RWPE1 (cell line): ENCODE results near the gene SERPINI2.

Experiments
- CTCF ChIA-PET: fragments of 350-600 bp; sonication (Branson Sonifier 250); formaldehyde crosslinking; extraction: SDS; loops from one replicate; lab custom pipeline; 2021; lab: Yijun Ruan, JAX
- POLR2A ChIA-PET: fragments of 400-600 bp; formaldehyde crosslinking; extraction: SDS; loops from one replicate; lab custom pipeline; 2020; ENCODE audit warnings: antibody characterized with exemption; ENCODE audit not compliant: low non-redundant PET; lab: Yijun Ruan, JAX
- DNase-seq: peaks from one replicate; pipeline ENCODE4 v3.0.0; 2012; ENCODE audit warnings: low spot score
- H3K27ac ChIP-seq: fragments of 450-650 bp; 2 replicates; pipeline ENCODE4 v1.5.1; 2017
- TF ChIP-seq, protein P1 (sequence below): fragments of 450-650 bp; conservative IDR thresholded peaks from 2 replicates; pipeline ENCODE4 v1.5.1; 2017; ENCODE audit warnings: low read depth, mild to moderate bottlenecking

Gene SERPINI2

GRCh38 chr3:167483708-167484475 lies 10.1 kb upstream of the SERPINI2 start:
- ChIA-PET POLR2A (no interaction called here), CTCF (no interaction called here)
- H3K27ac ChIP-seq: no peak overlapping the region
- TF ChIP-seq, protein P1, sequence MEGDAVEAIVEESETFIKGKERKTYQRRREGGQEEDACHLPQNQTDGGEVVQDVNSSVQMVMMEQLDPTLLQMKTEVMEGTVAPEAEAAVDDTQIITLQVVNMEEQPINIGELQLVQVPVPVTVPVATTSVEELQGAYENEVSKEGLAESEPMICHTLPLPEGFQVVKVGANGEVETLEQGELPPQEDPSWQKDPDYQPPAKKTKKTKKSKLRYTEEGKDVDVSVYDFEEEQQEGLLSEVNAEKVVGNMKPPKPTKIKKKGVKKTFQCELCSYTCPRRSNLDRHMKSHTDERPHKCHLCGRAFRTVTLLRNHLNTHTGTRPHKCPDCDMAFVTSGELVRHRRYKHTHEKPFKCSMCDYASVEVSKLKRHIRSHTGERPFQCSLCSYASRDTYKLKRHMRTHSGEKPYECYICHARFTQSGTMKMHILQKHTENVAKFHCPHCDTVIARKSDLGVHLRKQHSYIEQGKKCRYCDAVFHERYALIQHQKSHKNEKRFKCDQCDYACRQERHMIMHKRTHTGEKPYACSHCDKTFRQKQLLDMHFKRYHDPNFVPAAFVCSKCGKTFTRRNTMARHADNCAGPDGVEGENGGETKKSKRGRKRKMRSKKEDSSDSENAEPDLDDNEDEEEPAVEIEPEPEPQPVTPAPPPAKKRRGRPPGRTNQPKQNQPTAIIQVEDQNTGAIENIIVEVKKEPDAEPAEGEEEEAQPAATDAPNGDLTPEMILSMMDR: no peak
- no peak for DNase-seq

DNA sequence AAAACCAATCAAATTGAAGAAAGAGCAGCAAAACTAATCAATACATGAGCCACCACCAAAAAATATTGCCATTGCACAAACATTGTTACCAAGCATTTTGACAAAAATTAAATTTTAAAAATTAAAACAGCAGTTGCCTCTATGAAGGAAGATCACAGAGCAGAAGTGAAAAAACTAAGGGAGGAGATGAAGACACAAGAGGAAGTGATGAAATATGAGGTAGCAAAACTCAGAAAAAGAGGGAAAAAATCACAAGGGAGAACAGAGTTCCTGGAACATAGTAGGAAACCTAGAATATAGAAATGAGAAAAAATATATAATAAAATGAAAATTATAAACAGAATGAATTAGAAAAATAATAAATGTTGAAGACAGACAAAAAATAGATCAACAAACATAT lies 7.3 kb upstream of the SERPINI2 start:
- CTCF ChIA-PET: no interaction called here
- DNase-seq: no peak
- TF ChIP-seq, protein P1: no peak
- POLR2A ChIA-PET: no interaction called here
- no peak overlapping the region for H3K27ac ChIP-seq

GRCh38 chr3:167480748-167481147 lies 6.9 kb upstream of the SERPINI2 start:
- ChIA-PET POLR2A (no interaction called here), CTCF (no interaction called here)
- TF ChIP-seq, protein P1: no peak
- no peak overlapping the region for H3K27ac ChIP-seq
- DNase-seq: peak; percentile 7

DNA sequence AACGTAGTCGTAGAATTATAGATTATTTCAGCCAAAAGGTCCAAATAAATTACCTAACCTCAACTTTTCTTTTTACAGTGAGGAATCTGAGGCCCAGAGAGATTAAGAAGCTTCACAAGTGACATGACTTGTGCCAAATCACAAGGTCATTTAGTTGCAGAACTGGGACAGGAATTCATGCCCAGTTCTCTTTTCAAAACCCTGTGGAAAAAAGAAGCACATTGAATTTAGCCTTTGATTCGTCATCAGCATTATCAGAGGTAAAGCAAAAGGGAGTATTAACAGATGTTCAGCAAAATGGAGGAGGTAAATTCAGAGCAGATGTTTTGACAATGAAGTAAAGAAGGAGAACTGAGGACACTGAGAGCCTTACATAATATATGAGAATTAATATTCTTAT lies 4.5 kb downstream of the SERPINI2 start:
- CTCF ChIA-PET: no interaction called here
- H3K27ac ChIP-seq: no peak overlapping the region
- no peak for DNase-seq
- TF ChIP-seq, protein P1: no peak
- POLR2A ChIA-PET: no interaction called here

DNA sequence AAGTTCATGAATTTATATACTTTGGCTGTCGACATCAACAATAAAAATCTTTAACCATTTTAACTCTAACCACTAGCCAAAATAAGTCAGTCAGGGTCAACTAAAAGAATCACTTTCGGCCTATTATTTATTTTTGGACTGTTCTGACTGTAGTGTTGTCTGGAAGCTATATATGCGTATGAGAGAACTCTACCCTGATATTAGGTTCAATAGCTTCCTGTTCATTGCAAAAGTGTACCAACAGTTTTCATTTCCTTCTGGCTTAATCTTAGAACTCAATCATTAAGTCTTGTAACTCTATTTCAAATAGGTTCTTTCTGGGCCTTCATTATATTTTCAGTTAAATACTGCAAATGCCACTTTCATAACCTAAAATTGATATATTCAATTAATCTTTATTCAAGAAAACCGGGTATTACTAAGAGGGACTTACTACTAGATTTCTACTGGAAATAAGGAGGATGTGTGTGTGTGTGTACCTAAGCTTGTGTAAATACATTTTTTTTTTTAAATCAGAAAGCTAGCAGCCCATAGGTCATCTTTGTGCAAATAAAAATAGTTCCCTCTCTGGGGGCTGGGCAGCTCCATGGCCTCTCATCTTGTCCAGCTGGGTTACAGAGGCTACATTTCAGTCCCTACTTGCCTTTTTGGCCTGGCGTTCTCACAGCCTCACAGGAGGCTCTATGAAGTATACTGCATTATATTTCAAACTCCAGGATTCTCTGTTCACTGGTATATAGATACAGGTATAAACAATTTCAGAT lies 5.8 kb downstream of the SERPINI2 start:
- CTCF ChIA-PET: interaction anchor here (1.2 kb wide), 1 partner anchor 88 kb away, joined by 3 read pairs; the partner anchor contains the start of gene ZBBX
- DNase-seq: no peak
- TF ChIP-seq, protein P1: no peak
- H3K27ac ChIP-seq: no peak overlapping the region
- POLR2A ChIA-PET: no interaction called here

GRCh38 chr3:167466966-167467365 lies 6.9 kb downstream of the SERPINI2 start:
- TF ChIP-seq, protein P1: no peak
- H3K27ac ChIP-seq: no peak overlapping the region
- ChIA-PET CTCF (interaction anchor here (1.2 kb wide), 1 partner anchor 87 kb away, joined by 3 read pairs; the partner anchor contains the start of gene ZBBX), POLR2A (no interaction called here)
- DNase-seq: no peak
